HG03280 (cell line): ENCODE data around the gene SHD.
"Not testable (repeated sequence)": the region's sequence is repeated elsewhere in the genome, so short reads cannot be mapped to it uniquely, and the experiment has no call there.

Experiments used
- ATAC-seq: cut with Tn5 transposase; IDR thresholded peaks from one replicate; pipeline ENCODE4 v1.9.1; 2021; ENCODE audit warnings: mild to moderate bottlenecking, moderate library complexity; ENCODE audit not compliant: unreplicated experiment

Gene SHD

DNA sequence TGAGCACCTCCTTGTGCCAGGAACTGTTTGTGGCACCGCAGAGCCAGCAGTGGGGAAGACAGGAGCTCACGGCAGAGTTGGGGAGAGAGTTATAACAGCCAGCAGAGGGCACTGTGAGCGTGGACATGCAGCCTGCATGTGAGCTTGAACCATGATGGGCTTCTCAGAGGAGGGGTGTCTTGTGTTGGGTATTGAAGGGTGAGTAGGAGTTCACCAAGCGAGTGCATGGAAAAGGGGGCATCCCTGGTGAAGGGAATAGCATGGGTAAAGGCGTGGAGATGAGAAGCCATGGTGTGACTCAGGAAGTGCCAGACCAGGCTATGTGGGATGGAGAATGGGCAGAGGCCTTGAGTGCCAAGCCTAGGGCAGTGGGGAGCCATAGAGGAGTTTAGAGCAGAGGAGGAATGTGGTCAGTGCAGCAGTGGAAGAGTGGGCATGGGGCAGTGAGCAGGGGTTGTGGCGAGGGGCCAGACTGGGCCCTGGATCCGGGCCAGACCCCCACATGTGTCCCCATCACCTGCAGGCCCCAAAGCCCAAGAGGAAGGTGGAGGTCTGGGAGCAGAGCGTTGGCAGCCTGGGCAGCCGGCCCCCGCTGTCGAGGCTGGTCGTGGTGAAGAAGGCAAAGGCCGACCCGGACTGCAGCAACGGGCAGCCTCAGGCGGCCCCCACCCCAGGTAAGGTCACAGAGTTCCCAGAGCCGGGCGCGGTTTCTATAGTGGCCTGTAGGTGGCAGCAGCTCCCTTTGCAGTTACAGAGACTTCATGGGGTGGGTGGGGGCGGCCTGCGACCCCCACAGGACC lies 11.8 kb upstream of the SHD start:
- ATAC-seq, result no peak

GRCh38 chr19:4267901-4268815 lies 10.9 kb upstream of the SHD start:
- ATAC-seq, result no peak

- ATAC-seq, result no peak
Observed at GRCh38 chr19:4268816-4269430, 10.1 kb upstream of the SHD start.

DNA sequence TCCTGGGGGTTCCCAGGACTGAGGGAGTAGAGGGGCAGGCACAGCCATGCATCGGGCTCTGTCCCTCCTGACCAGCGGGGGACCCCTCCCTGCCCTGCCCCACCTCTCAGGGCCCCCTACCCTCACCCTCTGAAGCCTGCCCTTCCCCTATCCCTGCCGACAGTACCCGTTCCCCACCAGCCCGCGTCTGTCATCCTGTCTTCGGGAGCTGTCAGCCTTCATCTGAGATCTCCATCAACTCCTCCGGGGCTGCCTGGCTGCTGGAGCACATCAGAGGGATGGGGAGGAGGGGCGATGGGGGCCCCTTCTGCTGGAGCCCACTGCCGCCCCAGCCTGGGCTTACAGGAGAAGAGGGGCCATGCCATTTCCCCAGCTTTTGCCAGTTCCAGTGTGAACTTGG lies 6.2 kb upstream of the SHD start:
- no peak for ATAC-seq

- ATAC-seq, result not testable (repeated sequence)
Observed at GRCh38 chr19:4274321-4274686, 4.8 kb upstream of the SHD start.

- ATAC-seq, result no peak
Observed at GRCh38 chr19:4277191-4277696, 1.8 kb upstream of the SHD start.

GRCh38 chr19:4278010-4278409 lies 1.1 kb upstream of the SHD start:
- ATAC-seq, result no peak

DNA sequence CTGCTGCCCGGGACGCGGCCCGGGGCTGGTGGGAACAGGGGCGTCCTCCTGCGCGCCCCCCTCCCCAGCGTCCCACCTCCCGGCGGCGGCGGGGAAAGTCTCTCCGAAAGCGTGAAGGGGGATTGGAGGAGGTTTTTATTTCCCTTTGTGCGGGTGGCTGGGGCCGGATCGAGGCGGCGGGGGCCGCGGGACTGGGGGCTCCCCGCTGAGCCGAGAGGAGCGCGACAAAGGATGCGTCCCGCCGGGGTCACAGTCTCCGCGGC lies 132 bp downstream of the SHD start:
- ATAC-seq, result no peak

- ATAC-seq, result no peak
Observed at GRCh38 chr19:4279530-4280422, 710 bp downstream of the SHD start.

GRCh38 chr19:4284176-4284958 lies 5.3 kb downstream of the SHD start:
- ATAC-seq, result no peak

DNA sequence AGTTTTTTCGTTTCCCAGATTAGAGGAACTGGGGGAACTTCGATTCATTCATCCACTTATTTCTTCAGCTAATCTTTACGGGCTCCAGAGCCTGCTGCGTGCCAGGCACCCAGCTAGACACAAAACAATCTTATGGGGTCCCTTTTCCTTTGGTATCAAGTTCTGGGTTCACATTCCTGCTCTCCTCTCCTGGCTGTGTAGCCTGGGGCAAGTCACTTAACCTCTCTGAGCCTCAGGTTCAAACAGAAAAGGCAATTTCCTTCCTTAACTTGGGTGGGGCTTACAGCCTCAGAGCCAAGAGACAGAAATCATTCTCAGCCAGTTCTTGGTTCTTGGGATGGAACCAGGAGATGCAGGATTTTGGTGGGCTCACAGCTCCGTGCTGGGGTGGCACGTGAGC lies 5.9 kb downstream of the SHD start:
- ATAC-seq, result no peak

DNA sequence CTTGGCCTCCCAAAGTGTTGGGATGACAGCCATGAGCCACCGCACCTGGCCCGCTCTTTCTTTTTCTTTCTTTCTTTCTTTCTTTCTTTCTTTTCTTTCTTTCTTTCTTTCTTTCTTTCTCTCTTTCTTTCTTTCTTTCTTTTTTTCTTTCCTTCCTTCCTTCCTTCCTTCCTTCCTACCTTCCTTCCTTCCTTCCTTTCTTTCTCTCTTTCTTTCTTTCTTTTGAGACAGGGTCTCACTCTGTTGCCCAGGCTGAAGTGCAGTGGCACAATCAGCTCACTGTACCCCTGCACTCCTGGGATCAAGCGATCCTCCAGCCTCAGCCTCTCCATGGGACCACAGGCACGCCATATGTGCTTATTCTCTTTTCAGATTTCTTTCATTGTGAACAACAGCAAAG lies 7.1 kb downstream of the SHD start:
- not testable (repeated sequence) for ATAC-seq

DNA sequence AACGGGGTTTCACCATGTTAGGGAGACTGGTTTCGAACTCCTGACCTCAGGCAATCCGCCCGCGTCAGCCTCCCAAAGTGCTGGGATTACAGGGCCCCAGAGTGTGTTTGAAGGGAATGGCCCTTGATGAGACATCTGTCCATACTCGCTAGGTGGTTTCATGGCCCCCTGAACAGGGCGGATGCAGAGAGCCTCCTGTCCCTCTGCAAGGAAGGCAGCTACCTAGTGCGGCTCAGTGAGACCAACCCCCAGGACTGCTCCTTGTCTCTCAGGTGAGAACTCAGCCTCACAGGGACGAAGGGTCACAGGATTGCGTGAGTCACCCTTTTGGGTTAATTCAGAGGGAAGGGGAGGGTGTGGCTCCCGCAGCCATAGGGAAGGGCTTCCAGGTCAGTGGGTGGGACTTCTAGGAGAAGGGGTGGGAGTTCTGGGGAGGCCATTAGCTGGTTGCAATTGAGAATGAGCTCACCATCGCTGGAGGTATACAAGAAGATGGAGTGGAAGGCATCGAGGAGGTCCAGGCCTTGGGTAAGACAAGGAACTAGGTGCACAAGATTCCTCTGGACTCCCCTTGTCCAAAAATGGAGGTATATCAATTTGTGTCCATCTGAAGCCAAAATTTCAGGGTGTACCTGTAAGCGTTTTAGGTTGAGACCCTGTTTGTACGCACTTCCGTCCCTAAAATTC lies 9.2 kb downstream of the SHD start:
- ATAC-seq, result no peak

DNA sequence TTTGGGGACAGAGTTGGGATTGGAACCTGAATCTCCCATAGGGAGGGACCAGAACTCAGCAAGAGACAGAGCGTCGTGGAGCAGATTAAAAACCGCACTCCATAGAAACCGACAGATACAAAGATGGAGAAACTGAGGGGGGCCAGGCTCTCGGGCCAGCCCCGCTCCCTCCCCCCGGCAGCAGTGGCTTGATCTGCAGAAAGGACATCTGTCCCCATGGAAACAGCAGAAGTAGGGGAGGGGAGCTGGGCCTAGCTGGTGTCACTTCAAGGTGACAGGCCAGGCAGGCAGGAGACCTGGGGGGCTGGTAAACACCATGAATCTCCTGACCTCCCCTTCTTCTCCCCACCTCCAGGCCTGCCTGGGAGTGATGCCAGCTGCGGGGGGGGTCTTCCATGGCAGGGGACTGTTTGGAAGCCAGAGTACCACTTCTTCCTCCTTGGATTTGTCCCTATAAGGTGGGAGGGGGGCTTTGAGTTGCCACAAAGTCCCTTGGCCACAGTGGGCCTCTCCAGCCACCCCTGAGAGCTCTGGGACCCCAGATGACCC lies 12.2 kb downstream of the SHD start:
- ATAC-seq, result no peak

- ATAC-seq, result no peak
Observed at GRCh38 chr19:4292515-4292914, 13.4 kb downstream of the SHD start.

DNA sequence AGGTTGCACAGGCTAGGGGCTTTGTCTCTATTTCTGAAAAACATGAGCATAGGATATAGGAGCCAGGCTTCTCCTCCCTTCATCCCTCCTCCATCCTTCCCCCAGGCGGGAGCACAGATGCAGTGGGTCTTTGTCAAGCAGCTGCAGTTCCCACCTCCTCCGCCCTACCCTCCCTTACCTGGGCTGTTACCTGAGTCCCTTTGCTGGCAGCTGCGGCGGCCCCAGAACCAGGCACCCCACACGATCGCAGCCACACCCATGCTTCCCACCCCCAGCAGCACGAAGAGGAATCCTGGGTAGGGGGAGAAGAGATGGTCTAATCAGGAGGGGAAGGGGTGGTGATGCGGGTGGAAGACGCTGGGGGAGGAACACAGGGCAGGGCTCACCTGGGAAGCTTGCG lies 15.3 kb downstream of the SHD start:
- no peak for ATAC-seq

GRCh38 chr19:4295972-4296771 lies 17.1 kb downstream of the SHD start:
- ATAC-seq, result no peak
